ENCODE data around the gene SEMA4B. TPM values are rescaled to one million over a fixed set of nuclear protein-coding genes. Genes with fewer than 3 reads are reported as not detected.
"Not testable (repeated sequence)": the region's sequence is repeated elsewhere in the genome, so short reads cannot be mapped to it uniquely, and the experiment has no call there.

The SEMA4B gene
- total RNA-seq, 4 donors from 2014 or later: 18.7 to 44.9 (median 41.9) TPM

- no peak for ATAC-seq
- 83% methylated on average over 6 of the region's 7 CpGs; no CpG with 5 or more reads in 1 of the 2 donors for WGBS, 2 donors (ENCODE audit: low coverage in 1 of 2)
- Histone ChIP-seq H3K27ac (no peak overlapping the region), H3K4me1 (no peaks in the 10 kb centered on the region), H3K36me3 (no peaks in the 10 kb centered on the region), H3K4me3 (no peak overlapping the region), H3K27me3 (no peaks in the 10 kb centered on the region), H3K9me3 (no peaks in the 10 kb centered on the region)
- no peak for TF ChIP-seq POLR2AphosphoS5 (IDR thresholded peaks at IDR 0.05)
- TF ChIP-seq POLR2A (IDR thresholded peaks at IDR 0.05): no peak
- no peak for TF ChIP-seq EP300 (IDR thresholded peaks at IDR 0.05)
- no peak for TF ChIP-seq CTCF (IDR thresholded peaks at IDR 0.05)
These were observed 56.6 kb downstream of the SEMA4B start for GRCh38 chr15:90257776-90258175.

GRCh38 chr15:90259524-90259923, 58.4 kb downstream of the SEMA4B start:
- Histone ChIP-seq H3K36me3 (no peaks in the 10 kb centered on the region), H3K4me1 (peaks cover 0 to 6% (median 4%) of the 10 kb centered on the region in 3 donors), H3K27me3 (no peaks in the 10 kb centered on the region), H3K27ac (no peak overlapping the region), H3K9me3 (no peaks in the 10 kb centered on the region), H3K4me3 (no peak overlapping the region)
- WGBS, 2 donors (ENCODE audit: low coverage in 1 of 2): 85 to 91% methylated on average over 5 of the region's 5 CpGs
- TF ChIP-seq POLR2A (IDR thresholded peaks at IDR 0.05) (no peak), EP300 (IDR thresholded peaks at IDR 0.05) (no peak), CTCF (IDR thresholded peaks at IDR 0.05) (no peak), POLR2AphosphoS5 (IDR thresholded peaks at IDR 0.05) (no peak)
- ATAC-seq: no peak

GRCh38 chr15:90260731-90261130, 59.6 kb downstream of the SEMA4B start:
- not testable (repeated sequence) for H3K9me3 ChIP-seq, H3K4me3 ChIP-seq, H3K27me3 ChIP-seq, H3K36me3 ChIP-seq, ATAC-seq, H3K27ac ChIP-seq
- WGBS, 2 donors (ENCODE audit: low coverage in 1 of 2): 84 to 91% methylated on average over 5 to 6 of the region's 6 CpGs
- H3K4me1 ChIP-seq: peaks cover 2 to 11% (median 8%) of the 10 kb centered on the region in 3 donors

- TF ChIP-seq CTCF (IDR thresholded peaks at IDR 0.05) (no peak), POLR2AphosphoS5 (IDR thresholded peaks at IDR 0.05) (no peak), POLR2A (IDR thresholded peaks at IDR 0.05) (no peak), EP300 (IDR thresholded peaks at IDR 0.05) (no peak)
- no peak overlapping the region for H3K27ac ChIP-seq
- H3K4me3 ChIP-seq: no peak overlapping the region
- WGBS, 2 donors (ENCODE audit: low coverage in 1 of 2): 80 to 81% methylated on average over 3 to 4 of the region's 5 CpGs
- no peaks in the 10 kb centered on the region for H3K27me3 ChIP-seq
- H3K36me3 ChIP-seq: no peaks in the 10 kb centered on the region
- H3K4me1 ChIP-seq: peaks cover 2 to 16% (median 10%) of the 10 kb centered on the region in 3 donors
- no peaks in the 10 kb centered on the region for H3K9me3 ChIP-seq
- no peak for ATAC-seq
These were observed 60.7 kb downstream of the SEMA4B start for GRCh38 chr15:90261811-90262210.

GRCh38 chr15:90262426-90262825, 61.3 kb downstream of the SEMA4B start:
- TF ChIP-seq CTCF (IDR thresholded peaks at IDR 0.05) (no peak), EP300 (IDR thresholded peaks at IDR 0.05) (no peak), POLR2AphosphoS5 (IDR thresholded peaks at IDR 0.05) (no peak), POLR2A (IDR thresholded peaks at IDR 0.05) (no peak)
- 71% methylated on average over 4 of the region's 5 CpGs; no CpG with 5 or more reads in 1 of the 2 donors for WGBS, 2 donors (ENCODE audit: low coverage in 1 of 2)
- ATAC-seq: no peak
- no peaks in the 10 kb centered on the region for H3K9me3 ChIP-seq
- H3K4me3 ChIP-seq: no peak overlapping the region
- no peaks in the 10 kb centered on the region for H3K27me3 ChIP-seq
- peaks cover 3 to 22% (median 17%) of the 10 kb centered on the region in 3 donors for H3K4me1 ChIP-seq
- H3K27ac ChIP-seq: no peak overlapping the region
- no peaks in the 10 kb centered on the region for H3K36me3 ChIP-seq
